Lower lobe of right lung (tissue), 2 donors: ENCODE measurements around the gene CENPH. TPM values are rescaled to one million over a fixed set of nuclear protein-coding genes. Genes with fewer than 3 reads are reported as not detected.

Experiments used
- ATAC-seq, 2 donors: fragments of 200-7000 bp; cut with Tn5 transposase; one replicate each; pipeline ENCODE4 v1.9.1; 2020 to 2022; ENCODE audit warnings: mild to moderate bottlenecking in 2 of 2, moderate library complexity in 2 of 2
- DNase-seq: peaks from one replicate; pipeline ENCODE4 v3.0.0-alpha.2; 2020
- H3K27ac ChIP-seq: fragments of 200-600 bp; one replicate; pipeline ENCODE4 v1.8.0; 2022
- H3K27me3 ChIP-seq: fragments of 200-600 bp; one replicate; pipeline ENCODE4 v1.8.0; 2022; ENCODE audit warnings: low read depth
- H3K36me3 ChIP-seq: fragments of 200-600 bp; one replicate; pipeline ENCODE4 v1.8.0; 2022; ENCODE audit warnings: mild to moderate bottlenecking
- H3K4me1 ChIP-seq: fragments of 200-600 bp; one replicate; pipeline ENCODE4 v1.8.0; 2022
- H3K4me3 ChIP-seq: fragments of 200-600 bp; one replicate; pipeline ENCODE4 v1.8.0; 2022; ENCODE audit warnings: mild to moderate bottlenecking
- H3K9me3 ChIP-seq: fragments of 200-600 bp; one replicate; pipeline ENCODE4 v1.8.0; 2022
- intact Hi-C: fragments of 100-400 bp; cut with DNase I; formaldehyde crosslinking; loops from one replicate; pipeline ENCODE4 v1.11.0; 2022
- total RNA-seq: library from RNA; stranded (reverse); fragmentation: NEBNext Ultra II Directional; extraction: Animal tissue kit (Norgen Biotek cat#: 25700); gene quantifications from one replicate; pipeline ENCODE4 v1.2.1, GENCODE V29; 2021
- TF ChIP-seq, protein P1 (sequence below): fragments of 200-600 bp; IDR thresholded peaks from one replicate; pipeline ENCODE4 v1.8.0; 2022; ENCODE audit warnings: antibody characterized with exemption, mild to moderate bottlenecking
- donor health status: DM: no; HTN: yes; CAD: no; lungs with severe emphysema.

Gene CENPH
- total RNA-seq, 1 donor from 2014 or later: 2.9 TPM

DNA sequence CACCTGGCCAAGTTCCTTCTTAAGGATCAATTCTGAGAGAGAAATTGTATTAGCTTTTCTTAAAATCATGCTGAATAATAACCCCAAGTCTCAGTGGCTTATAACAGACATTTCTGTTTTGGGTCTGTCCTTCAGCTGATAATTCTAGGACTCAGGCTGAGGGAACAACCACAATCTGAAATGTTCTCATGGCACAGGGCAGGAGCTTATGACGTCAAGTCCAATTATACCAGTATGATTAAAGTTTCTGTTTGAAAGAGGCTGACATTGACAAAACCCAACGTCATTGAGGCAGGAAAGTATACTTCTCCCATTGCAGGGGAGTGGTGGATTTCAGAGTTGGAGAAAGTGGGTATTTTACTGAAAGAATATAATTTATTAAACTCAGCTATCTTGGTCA, 21.8 kb downstream of the CENPH start:
- no peaks in the 10 kb centered on the region for H3K27me3 ChIP-seq
- TF ChIP-seq, protein P1, sequence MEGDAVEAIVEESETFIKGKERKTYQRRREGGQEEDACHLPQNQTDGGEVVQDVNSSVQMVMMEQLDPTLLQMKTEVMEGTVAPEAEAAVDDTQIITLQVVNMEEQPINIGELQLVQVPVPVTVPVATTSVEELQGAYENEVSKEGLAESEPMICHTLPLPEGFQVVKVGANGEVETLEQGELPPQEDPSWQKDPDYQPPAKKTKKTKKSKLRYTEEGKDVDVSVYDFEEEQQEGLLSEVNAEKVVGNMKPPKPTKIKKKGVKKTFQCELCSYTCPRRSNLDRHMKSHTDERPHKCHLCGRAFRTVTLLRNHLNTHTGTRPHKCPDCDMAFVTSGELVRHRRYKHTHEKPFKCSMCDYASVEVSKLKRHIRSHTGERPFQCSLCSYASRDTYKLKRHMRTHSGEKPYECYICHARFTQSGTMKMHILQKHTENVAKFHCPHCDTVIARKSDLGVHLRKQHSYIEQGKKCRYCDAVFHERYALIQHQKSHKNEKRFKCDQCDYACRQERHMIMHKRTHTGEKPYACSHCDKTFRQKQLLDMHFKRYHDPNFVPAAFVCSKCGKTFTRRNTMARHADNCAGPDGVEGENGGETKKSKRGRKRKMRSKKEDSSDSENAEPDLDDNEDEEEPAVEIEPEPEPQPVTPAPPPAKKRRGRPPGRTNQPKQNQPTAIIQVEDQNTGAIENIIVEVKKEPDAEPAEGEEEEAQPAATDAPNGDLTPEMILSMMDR: no peak
- H3K4me3 ChIP-seq: no peak overlapping the region
- intact Hi-C loops: no loop called here
- H3K36me3 ChIP-seq: no peaks in the 10 kb centered on the region
- ATAC-seq (no peak), DNase-seq (no peak)
- no peaks in the 10 kb centered on the region for H3K9me3 ChIP-seq
- H3K27ac ChIP-seq: no peak overlapping the region
- H3K4me1 ChIP-seq: no peaks in the 10 kb centered on the region

DNA sequence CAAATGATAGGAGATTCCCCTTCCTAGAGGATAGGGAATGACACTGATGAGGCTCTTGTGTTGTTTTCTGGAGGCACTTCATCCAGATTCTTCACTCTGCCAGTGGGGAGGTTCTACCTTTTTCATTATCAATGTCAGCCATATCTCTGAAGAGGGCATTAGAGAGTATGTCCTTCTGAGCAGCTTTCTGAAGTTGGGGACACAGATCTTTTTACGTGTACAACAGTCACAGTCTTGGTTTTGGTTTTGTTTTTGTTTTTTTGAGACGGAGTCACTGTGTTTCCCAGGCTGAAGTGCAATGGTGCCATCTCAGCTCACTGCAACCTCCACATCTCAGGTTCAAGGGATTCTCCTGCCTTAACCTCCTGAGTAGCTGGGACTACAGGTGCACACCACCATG, 22.6 kb downstream of the CENPH start:
- DNase-seq (no peak), ATAC-seq (no peak)
- TF ChIP-seq, protein P1: no peak
- no peak overlapping the region for H3K4me3 ChIP-seq
- H3K4me1 ChIP-seq: peaks cover 3% of the 10 kb centered on the region
- no peaks in the 10 kb centered on the region for H3K9me3 ChIP-seq
- H3K36me3 ChIP-seq: no peaks in the 10 kb centered on the region
- intact Hi-C loops: no loop called here
- H3K27me3 ChIP-seq: no peaks in the 10 kb centered on the region
- no peak overlapping the region for H3K27ac ChIP-seq

DNA sequence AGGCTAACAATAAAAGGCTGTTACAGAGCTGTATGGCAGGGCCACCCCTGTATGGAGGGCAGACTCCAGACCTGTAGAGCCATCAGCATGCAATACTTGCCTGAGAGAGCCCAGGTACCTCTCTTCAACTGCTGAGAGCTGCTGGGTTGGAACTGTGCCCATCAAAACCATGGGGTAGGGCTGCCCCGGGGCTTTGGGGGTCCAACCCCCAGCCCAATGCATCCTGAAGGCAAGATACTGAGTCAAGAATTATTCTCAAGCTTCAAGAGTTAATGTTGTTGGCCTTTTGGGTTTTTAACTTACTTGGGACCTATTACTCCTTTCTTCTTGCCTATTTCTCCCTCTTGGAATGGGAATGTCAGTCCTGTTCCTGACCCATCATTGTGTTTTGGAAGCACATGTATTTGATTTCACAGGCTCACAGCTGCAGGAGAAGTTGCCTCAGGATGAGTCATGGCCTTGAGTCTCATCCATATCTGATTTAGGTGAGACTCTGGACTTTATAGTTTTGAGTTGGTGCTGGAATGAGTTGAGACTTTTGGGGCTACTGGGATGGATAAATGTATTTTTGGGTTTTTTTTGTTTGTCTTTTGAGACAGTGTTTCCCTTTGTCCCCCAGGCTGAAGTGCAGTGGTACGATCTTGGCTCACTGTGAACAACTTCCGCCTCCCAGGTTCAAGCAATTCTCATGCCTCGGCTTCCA, 24.3 kb downstream of the CENPH start:
- Histone ChIP-seq H3K9me3 (no peaks in the 10 kb centered on the region), H3K4me1 (peaks cover 8% of the 10 kb centered on the region), H3K4me3 (no peak overlapping the region), H3K36me3 (no peaks in the 10 kb centered on the region), H3K27me3 (no peaks in the 10 kb centered on the region), H3K27ac (no peak overlapping the region)
- ATAC-seq (no peak), DNase-seq (no peak)
- intact Hi-C loops: no loop called here
- TF ChIP-seq, protein P1: no peak

DNA sequence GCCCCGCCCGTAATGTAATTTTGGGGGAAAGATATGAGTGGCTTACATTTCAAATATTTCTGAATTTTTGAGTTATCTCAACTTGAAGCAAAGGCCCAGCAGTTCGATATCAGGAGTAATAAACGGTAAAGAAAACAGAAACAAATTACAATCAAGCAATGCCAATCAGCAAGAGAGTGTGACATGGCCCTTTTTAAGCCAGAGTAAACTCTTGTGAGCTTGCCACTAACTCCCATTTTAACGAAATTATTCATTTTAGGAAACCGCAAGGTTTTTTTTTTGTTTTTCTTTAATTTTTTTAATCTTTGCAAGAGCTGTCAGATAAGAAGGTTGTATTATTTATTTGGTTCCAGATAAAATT, 27.7 kb downstream of the CENPH start:
- DNase-seq (no peak), ATAC-seq (no peak)
- Histone ChIP-seq H3K36me3 (no peaks in the 10 kb centered on the region), H3K4me1 (peaks cover 20% of the 10 kb centered on the region), H3K27ac (peak overlapping the region; percentile 98), H3K9me3 (no peaks in the 10 kb centered on the region), H3K27me3 (no peaks in the 10 kb centered on the region), H3K4me3 (peak overlapping the region; percentile 100)
- TF ChIP-seq, protein P1: no peak
- intact Hi-C loops: no loop called here

DNA sequence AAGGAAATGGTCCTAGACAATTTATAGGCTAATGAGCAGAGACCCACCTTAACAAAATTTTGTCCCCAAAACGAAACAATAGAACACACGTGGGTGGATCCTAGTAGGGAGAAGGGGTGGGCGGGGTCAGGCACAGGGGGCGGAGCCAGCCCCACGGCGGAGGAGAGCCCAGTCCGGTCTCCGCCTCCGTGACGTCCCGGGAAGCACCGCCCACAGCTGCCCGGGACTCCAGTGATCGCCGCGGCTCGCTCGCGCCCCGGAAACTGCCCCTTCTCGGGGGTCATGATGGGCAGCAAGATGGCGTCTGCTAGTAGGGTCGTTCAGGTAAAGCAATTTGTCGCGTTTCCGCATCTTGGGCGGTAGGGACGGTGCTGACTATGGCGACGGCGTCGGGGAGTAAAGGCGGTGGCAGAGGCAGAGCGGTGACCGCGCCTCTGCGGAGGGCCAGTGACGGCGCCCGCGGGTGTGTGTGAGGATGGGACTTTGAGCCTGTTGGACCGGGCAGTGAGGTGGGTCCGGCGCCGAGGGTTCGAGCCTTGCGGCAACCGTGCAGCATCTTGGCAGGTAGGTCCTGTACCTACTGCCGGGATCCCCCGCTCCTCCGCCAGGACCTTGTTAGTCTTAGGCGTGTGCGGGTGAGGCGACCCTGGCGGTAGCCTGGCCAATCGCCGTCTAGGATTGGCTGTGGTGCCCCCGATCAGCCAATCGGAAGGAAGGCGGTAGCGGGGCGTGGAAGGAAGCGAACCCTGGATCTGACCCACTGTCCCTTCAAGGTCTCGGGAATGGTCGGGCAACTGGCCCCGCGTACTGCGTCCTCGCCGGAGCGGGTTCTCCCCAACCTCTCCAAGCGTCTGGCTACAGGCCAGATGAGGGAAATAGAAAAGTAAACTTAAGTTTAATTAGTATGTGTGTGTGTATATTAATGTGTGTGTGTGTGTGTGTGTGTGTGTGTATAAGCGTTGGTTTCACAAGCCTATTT, 28.5 kb downstream of the CENPH start:
- peak overlapping the region; percentile 98 for H3K27ac ChIP-seq
- H3K4me1 ChIP-seq: peaks cover 20% of the 10 kb centered on the region
- H3K27me3 ChIP-seq: no peaks in the 10 kb centered on the region
- DNase-seq: peak; percentile 99
- intact Hi-C loops: no loop called here
- TF ChIP-seq, protein P1: peak; percentile 34
- no peaks in the 10 kb centered on the region for H3K9me3 ChIP-seq
- H3K36me3 ChIP-seq: no peaks in the 10 kb centered on the region
- peak; percentile 99 for ATAC-seq
- H3K4me3 ChIP-seq: peak overlapping the region; percentile 100
